Astrocyte of the hippocampus (primary cell): ENCODE measurements around the gene LCA5.
"Not testable (repeated sequence)": the region's sequence is repeated elsewhere in the genome, so short reads cannot be mapped to it uniquely, and the experiment has no call there.

Experiments used
- DNase-seq: peaks from one replicate; pipeline ENCODE4 v3.0.0; 2011; ENCODE audit warnings: low read depth, low spot score

Gene LCA5

GRCh38 chr6:79538106-79538971, 1.1 kb upstream of the LCA5 start:
- DNase-seq, result peak; percentile 51

- DNase-seq, result peak; percentile 65
These were observed 661 bp downstream of the LCA5 start for GRCh38 chr6:79536585-79536953.

- DNase-seq, result not testable (repeated sequence)
These were observed 7.7 kb downstream of the LCA5 start for GRCh38 chr6:79529567-79529966.

GRCh38 chr6:79526897-79527296, 10.3 kb downstream of the LCA5 start:
- DNase-seq, result no peak

GRCh38 chr6:79525272-79526100, 11.7 kb downstream of the LCA5 start:
- peak; percentile 68 for DNase-seq

GRCh38 chr6:79524065-79524464, 13.2 kb downstream of the LCA5 start:
- no peak for DNase-seq

GRCh38 chr6:79522609-79523008, 14.6 kb downstream of the LCA5 start:
- no peak for DNase-seq

- DNase-seq, result no peak
These were observed 16.7 kb downstream of the LCA5 start for GRCh38 chr6:79520534-79520933.

GRCh38 chr6:79518842-79519241, 18.4 kb downstream of the LCA5 start:
- DNase-seq, result no peak

GRCh38 chr6:79515436-79515835, 21.8 kb downstream of the LCA5 start:
- DNase-seq, result no peak

- DNase-seq, result no peak
These were observed 24.1 kb downstream of the LCA5 start for GRCh38 chr6:79513111-79513510.

- DNase-seq, result no peak
These were observed 25.2 kb downstream of the LCA5 start for GRCh38 chr6:79512014-79512413.

- DNase-seq, result no peak
These were observed 26.5 kb downstream of the LCA5 start for GRCh38 chr6:79510707-79511106.

GRCh38 chr6:79506251-79506650, 31.0 kb downstream of the LCA5 start:
- no peak for DNase-seq

- DNase-seq, result no peak
These were observed 32.9 kb downstream of the LCA5 start for GRCh38 chr6:79504372-79504771.

- no peak for DNase-seq
These were observed 38.4 kb downstream of the LCA5 start for GRCh38 chr6:79498842-79499241.

- DNase-seq, result no peak
These were observed 42.0 kb downstream of the LCA5 start for GRCh38 chr6:79495246-79495645.

GRCh38 chr6:79494841-79495240, 42.4 kb downstream of the LCA5 start:
- no peak for DNase-seq

GRCh38 chr6:79470728-79471127, 66.5 kb downstream of the LCA5 start:
- no peak for DNase-seq

GRCh38 chr6:79469376-79470246, 67.6 kb downstream of the LCA5 start:
- no peak for DNase-seq

- DNase-seq, result no peak
These were observed 68.6 kb downstream of the LCA5 start for GRCh38 chr6:79468587-79468986.

- peak; percentile 61 for DNase-seq
These were observed 69.1 kb downstream of the LCA5 start for GRCh38 chr6:79468116-79468515.
